GM21360 (cell line): ENCODE data around the gene TCF4.
A peak's percentile ranks its signal among the peaks of the same experiment; 100 is the strongest.

Source experiments
- ATAC-seq: cut with Tn5 transposase; IDR thresholded peaks from one replicate; pipeline ENCODE4 v1.9.1; 2021; ENCODE audit warnings: mild to moderate bottlenecking, moderate library complexity; ENCODE audit not compliant: unreplicated experiment

The TCF4 gene

GRCh38 chr18:55419132-55419946 is 168.7 kb downstream of the TCF4 start:
- no peak for ATAC-seq

GRCh38 chr18:55418439-55418838 is 169.6 kb downstream of the TCF4 start:
- no peak for ATAC-seq

GRCh38 chr18:55416791-55417190 is 171.2 kb downstream of the TCF4 start:
- ATAC-seq = no peak

GRCh38 chr18:55415258-55415871 is 172.6 kb downstream of the TCF4 start:
- ATAC-seq = peak; percentile 84

- ATAC-seq = no peak
Observed at GRCh38 chr18:55414475-55414874, 173.5 kb downstream of the TCF4 start.

- ATAC-seq = no peak
Observed at GRCh38 chr18:55413474-55413873, 174.5 kb downstream of the TCF4 start.

GRCh38 chr18:55407774-55408535 is 180.0 kb downstream of the TCF4 start:
- no peak for ATAC-seq

GRCh38 chr18:55407191-55407590 is 180.8 kb downstream of the TCF4 start:
- ATAC-seq = no peak

- no peak for ATAC-seq
Observed at GRCh38 chr18:55406451-55406991, 181.5 kb downstream of the TCF4 start.

GRCh38 chr18:55405893-55406406 is 182.0 kb downstream of the TCF4 start:
- no peak for ATAC-seq

- no peak for ATAC-seq
Observed at GRCh38 chr18:55405475-55405874, 182.5 kb downstream of the TCF4 start.

GRCh38 chr18:55404832-55405465 is 183.0 kb downstream of the TCF4 start:
- ATAC-seq = no peak

GRCh38 chr18:55404136-55404830 is 183.7 kb downstream of the TCF4 start:
- no peak for ATAC-seq

- no peak for ATAC-seq
Observed at GRCh38 chr18:55403421-55403949, 184.5 kb downstream of the TCF4 start.

- ATAC-seq = no peak
Observed at GRCh38 chr18:55402731-55403405, 185.1 kb downstream of the TCF4 start.

GRCh38 chr18:55401638-55402191 is 186.3 kb downstream of the TCF4 start:
- ATAC-seq = no peak

- no peak for ATAC-seq
Observed at GRCh38 chr18:55400590-55401541, 187.1 kb downstream of the TCF4 start.

- no peak for ATAC-seq
Observed at GRCh38 chr18:55400081-55400480, 187.9 kb downstream of the TCF4 start.
